Measurements from ENCODE around the gene SPSB2.

Gene SPSB2

GRCh38 chr12:6861391-6861790 is 11.7 kb downstream of the SPSB2 start:
- TF ChIP-seq ZBTB7A (IDR thresholded peaks at IDR 0.05; ENCODE audit: low read depth), result no peak
- no peak for TF ChIP-seq TCF12 (IDR thresholded peaks at IDR 0.05; ENCODE audit: low read depth)
- TF ChIP-seq EP300 (IDR thresholded peaks at IDR 0.05; ENCODE audit: borderline replicate concordance), result no peak
- TF ChIP-seq NFIC (IDR thresholded peaks at IDR 0.05), result no peak
- TF ChIP-seq USF1 (IDR thresholded peaks at IDR 0.05), result no peak
- TF ChIP-seq TEAD4 (IDR thresholded peaks at IDR 0.05), result no peak
- TF ChIP-seq YY1 (IDR thresholded peaks at IDR 0.05; ENCODE audit: low read depth), result no peak
- TF ChIP-seq REST (IDR thresholded peaks at IDR 0.05; ENCODE audit: low read depth), result no peak
- TF ChIP-seq MAX (IDR thresholded peaks at IDR 0.05), result no peak
- TF ChIP-seq EGR1 (IDR thresholded peaks at IDR 0.05), result no peak
- TF ChIP-seq TAF1 (IDR thresholded peaks at IDR 0.05; ENCODE audit: low read depth), result no peak
- no peak for TF ChIP-seq FOXM1 (IDR thresholded peaks at IDR 0.05; ENCODE audit: borderline replicate concordance, low read depth)
- no peak for TF ChIP-seq CEBPB (IDR thresholded peaks at IDR 0.05)
- TF ChIP-seq CREB1 (IDR thresholded peaks at IDR 0.05; ENCODE audit: low read depth), result no peak
- TF ChIP-seq RAD21 (IDR thresholded peaks at IDR 0.05; ENCODE audit: low read depth), result no peak

GRCh38 chr12:6860942-6861341 is 12.2 kb downstream of the SPSB2 start:
- TF ChIP-seq NFIC (IDR thresholded peaks at IDR 0.05) (no peak), FOXM1 (IDR thresholded peaks at IDR 0.05; ENCODE audit: borderline replicate concordance, low read depth) (no peak), RAD21 (IDR thresholded peaks at IDR 0.05; ENCODE audit: low read depth) (no peak), MAX (IDR thresholded peaks at IDR 0.05) (no peak), EP300 (IDR thresholded peaks at IDR 0.05; ENCODE audit: borderline replicate concordance) (no peak), EGR1 (IDR thresholded peaks at IDR 0.05) (no peak), TCF12 (IDR thresholded peaks at IDR 0.05; ENCODE audit: low read depth) (no peak), CREB1 (IDR thresholded peaks at IDR 0.05; ENCODE audit: low read depth) (no peak), USF1 (IDR thresholded peaks at IDR 0.05) (no peak), YY1 (IDR thresholded peaks at IDR 0.05; ENCODE audit: low read depth) (no peak), TAF1 (IDR thresholded peaks at IDR 0.05; ENCODE audit: low read depth) (no peak), REST (IDR thresholded peaks at IDR 0.05; ENCODE audit: low read depth) (no peak), ZBTB7A (IDR thresholded peaks at IDR 0.05; ENCODE audit: low read depth) (no peak), CEBPB (IDR thresholded peaks at IDR 0.05) (no peak), TEAD4 (IDR thresholded peaks at IDR 0.05) (no peak)

GRCh38 chr12:6860116-6860515 is 13.0 kb downstream of the SPSB2 start:
- TF ChIP-seq REST (IDR thresholded peaks at IDR 0.05; ENCODE audit: low read depth) (no peak), NFIC (IDR thresholded peaks at IDR 0.05) (no peak), MAX (IDR thresholded peaks at IDR 0.05) (no peak), TAF1 (IDR thresholded peaks at IDR 0.05; ENCODE audit: low read depth) (no peak), FOXM1 (IDR thresholded peaks at IDR 0.05; ENCODE audit: borderline replicate concordance, low read depth) (no peak), EGR1 (IDR thresholded peaks at IDR 0.05) (no peak), YY1 (IDR thresholded peaks at IDR 0.05; ENCODE audit: low read depth) (no peak), CEBPB (IDR thresholded peaks at IDR 0.05) (no peak), EP300 (IDR thresholded peaks at IDR 0.05; ENCODE audit: borderline replicate concordance) (no peak)

GRCh38 chr12:6858799-6859198 is 14.3 kb downstream of the SPSB2 start:
- TF ChIP-seq CREB1 (IDR thresholded peaks at IDR 0.05; ENCODE audit: low read depth) (no peak), NFIC (IDR thresholded peaks at IDR 0.05) (no peak), TCF12 (IDR thresholded peaks at IDR 0.05; ENCODE audit: low read depth) (no peak), FOXM1 (IDR thresholded peaks at IDR 0.05; ENCODE audit: borderline replicate concordance, low read depth) (no peak), EGR1 (IDR thresholded peaks at IDR 0.05) (no peak), REST (IDR thresholded peaks at IDR 0.05; ENCODE audit: low read depth) (no peak), ZBTB7A (IDR thresholded peaks at IDR 0.05; ENCODE audit: low read depth) (no peak), MAX (IDR thresholded peaks at IDR 0.05) (no peak)
